ENCODE data around the gene TLR10. TPM values are rescaled to one million over a fixed set of nuclear protein-coding genes. Genes with fewer than 3 reads are reported as not detected.

Gene TLR10
- total and polyA plus RNA-seq, 9 of the 15 experiments (the other 6 are each of a cell fraction or from before 2014, with no cell fraction given), result 0.03 to 0.05 TPM; not detected in 7

DNA sequence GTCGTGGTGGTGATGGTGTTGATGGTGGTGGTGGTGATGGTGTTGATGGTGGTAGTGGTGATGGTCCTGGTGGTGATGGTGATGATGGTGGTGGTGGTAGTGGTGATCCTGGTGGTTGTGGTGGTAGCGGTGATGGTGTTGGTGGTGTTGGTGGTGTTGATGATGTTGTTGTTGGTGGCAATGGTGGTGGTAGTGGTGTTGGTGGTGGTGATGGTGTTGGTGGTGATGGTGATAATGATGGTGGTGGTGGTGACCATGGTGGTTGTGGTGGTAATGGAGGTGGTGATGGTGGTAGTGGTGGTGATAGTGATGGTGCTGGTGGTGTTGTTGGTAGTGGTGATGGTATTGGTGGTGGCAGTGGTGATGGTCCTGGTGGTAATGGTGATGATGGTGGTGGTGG, 49.1 kb downstream of the TLR10 start:
- intact Hi-C loops (cut with micrococcal nuclease) (no loop called here), in situ Hi-C loops (cut with MboI) (loop anchor here (5.0 kb wide), 4 partner anchors 56 to 916 kb away; no protein-coding TSS in a partner anchor)
- DNase-seq (ENCODE audit: extremely low read depth in 1 of 4, low spot score in 3 of 4) (no peak), FAIRE-seq (no peak), ATAC-seq (no peak)
- Histone ChIP-seq H3K9ac (ENCODE audit: insufficient read depth in 1 of 2, low read depth in 2 of 2, low read length in 2 of 2) (no peak overlapping the region), H2AFZ (ENCODE audit: low read depth, low read length) (no peak overlapping the region), H3K9me3 (replicated peaks; ENCODE audit: control insufficient read depth, insufficient read depth, low read depth, low read length) (peaks cover 6% of the 10 kb centered on the region), H3K4me1 (replicated peaks in 1 of 2; ENCODE audit: control insufficient read depth in 2 of 2, insufficient read depth in 2 of 2, low read length in 2 of 2) (peaks cover 0 to 2% of the 10 kb centered on the region in 2 experiments; a peak in 3 of 5 replicates), H3K4me3 (no peak overlapping the region), H3K9me1 (ENCODE audit: control insufficient read depth, insufficient read depth, low read length) (no peaks in the 10 kb centered on the region), H3K36me3 (ENCODE audit: control insufficient read depth, insufficient read depth, low read length) (no peaks in the 10 kb centered on the region), H3K27ac (ENCODE audit: extremely low read depth, low read depth, low read length) (no peak overlapping the region), H3K4me2 (ENCODE audit: insufficient read depth, low read length) (no peak overlapping the region), H4K20me1 (replicated peaks; ENCODE audit: control insufficient read depth, insufficient read depth, low read length) (no peaks in the 10 kb centered on the region), H3K27me3 (ENCODE audit: control insufficient read depth in 2 of 2, insufficient read depth in 2 of 2, low read length in 2 of 2) (no peaks in the 10 kb centered on the region), H3K79me2 (ENCODE audit: control insufficient read depth, insufficient read depth, low read length) (no peaks in the 10 kb centered on the region)
- BruUV-seq (replicated peaks), result no TSS peak
- TF ChIP-seq, protein P1, sequence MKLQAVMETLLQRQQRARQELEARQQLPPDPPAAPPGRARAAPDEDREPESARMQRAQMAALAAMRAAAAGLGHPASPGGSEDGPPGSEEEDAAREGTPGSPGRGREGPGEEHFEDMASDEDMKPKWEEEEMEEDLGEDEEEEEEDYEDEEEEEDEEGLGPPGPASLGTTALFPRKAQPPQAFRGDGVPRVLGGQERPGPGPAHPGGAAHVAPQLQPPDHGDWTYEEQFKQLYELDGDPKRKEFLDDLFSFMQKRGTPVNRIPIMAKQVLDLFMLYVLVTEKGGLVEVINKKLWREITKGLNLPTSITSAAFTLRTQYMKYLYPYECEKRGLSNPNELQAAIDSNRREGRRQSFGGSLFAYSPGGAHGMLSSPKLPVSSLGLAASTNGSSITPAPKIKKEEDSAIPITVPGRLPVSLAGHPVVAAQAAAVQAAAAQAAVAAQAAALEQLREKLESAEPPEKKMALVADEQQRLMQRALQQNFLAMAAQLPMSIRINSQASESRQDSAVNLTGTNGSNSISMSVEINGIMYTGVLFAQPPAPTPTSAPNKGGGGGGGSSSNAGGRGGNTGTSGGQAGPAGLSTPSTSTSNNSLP (IDR thresholded peaks at IDR 0.05; ENCODE audit: borderline replicate concordance, low read depth, low read length), result no peak
- TF ChIP-seq, protein P2, sequence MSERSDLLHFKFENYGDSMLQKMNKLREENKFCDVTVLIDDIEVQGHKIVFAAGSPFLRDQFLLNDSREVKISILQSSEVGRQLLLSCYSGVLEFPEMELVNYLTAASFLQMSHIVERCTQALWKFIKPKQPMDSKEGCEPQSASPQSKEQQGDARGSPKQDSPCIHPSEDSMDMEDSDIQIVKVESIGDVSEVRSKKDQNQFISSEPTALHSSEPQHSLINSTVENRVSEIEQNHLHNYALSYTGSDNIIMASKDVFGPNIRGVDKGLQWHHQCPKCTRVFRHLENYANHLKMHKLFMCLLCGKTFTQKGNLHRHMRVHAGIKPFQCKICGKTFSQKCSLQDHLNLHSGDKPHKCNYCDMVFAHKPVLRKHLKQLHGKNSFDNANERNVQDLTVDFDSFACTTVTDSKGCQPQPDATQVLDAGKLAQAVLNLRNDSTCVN (CRISPR knock-in tag; IDR thresholded peaks at IDR 0.05), result peak; percentile 56; the same call in 1 of the 2 replicates
- TF ChIP-seq CREBBP (IDR thresholded peaks at IDR 0.05; ENCODE audit: low read depth, low read length), result peak; percentile 8
- TF ChIP-seq, protein P3, sequence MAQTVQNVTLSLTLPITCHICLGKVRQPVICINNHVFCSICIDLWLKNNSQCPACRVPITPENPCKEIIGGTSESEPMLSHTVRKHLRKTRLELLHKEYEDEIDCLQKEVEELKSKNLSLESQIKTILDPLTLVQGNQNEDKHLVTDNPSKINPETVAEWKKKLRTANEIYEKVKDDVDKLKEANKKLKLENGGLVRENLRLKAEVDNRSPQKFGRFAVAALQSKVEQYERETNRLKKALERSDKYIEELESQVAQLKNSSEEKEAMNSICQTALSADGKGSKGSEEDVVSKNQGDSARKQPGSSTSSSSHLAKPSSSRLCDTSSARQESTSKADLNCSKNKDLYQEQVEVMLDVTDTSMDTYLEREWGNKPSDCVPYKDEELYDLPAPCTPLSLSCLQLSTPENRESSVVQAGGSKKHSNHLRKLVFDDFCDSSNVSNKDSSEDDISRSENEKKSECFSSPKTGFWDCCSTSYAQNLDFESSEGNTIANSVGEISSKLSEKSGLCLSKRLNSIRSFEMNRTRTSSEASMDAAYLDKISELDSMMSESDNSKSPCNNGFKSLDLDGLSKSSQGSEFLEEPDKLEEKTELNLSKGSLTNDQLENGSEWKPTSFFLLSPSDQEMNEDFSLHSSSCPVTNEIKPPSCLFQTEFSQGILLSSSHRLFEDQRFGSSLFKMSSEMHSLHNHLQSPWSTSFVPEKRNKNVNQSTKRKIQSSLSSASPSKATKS (CRISPR knock-in tag; IDR thresholded peaks at IDR 0.05), result no peak
- ChIA-PET CTCF (ENCODE audit: low intra/inter-chr PET ratio) (no interaction called here), POLR2A (interaction anchor here (1.4 kb wide), 1 partner anchor 664 kb away, joined by 3 read pairs; no protein-coding TSS in a partner anchor)
- WGBS (ENCODE audit: insufficient coverage, low coverage, missing lambda C conversion rate), result 25% methylated on average over 2 of the region's 2 CpGs

Data from K562 (cell line).